WI38 (cell line): ENCODE data around the gene THBS1.

Experiments
- H3K4me3 ChIP-seq: 2 replicates; pipeline ENCODE4 v1.5.1; 2011; ENCODE audit warnings: low read depth, mild to moderate bottlenecking, control low read depth, low read length
- CTCF ChIP-seq: IDR thresholded peaks from 2 replicates; pipeline ENCODE4 v1.5.1; 2012; ENCODE audit warnings: low read depth, mild to moderate bottlenecking, control low read depth, low read length

The THBS1 gene

GRCh38 chr15:39645138-39645975 is 64.5 kb downstream of the THBS1 start:
- no peak for TF ChIP-seq CTCF

GRCh38 chr15:39645976-39646257 is 65.0 kb downstream of the THBS1 start:
- H3K4me3 ChIP-seq, result no peak overlapping the region
- no peak for TF ChIP-seq CTCF

More at GRCh38 chr15:39645138-39645975, 64.5 kb downstream of the THBS1 start:
- H3K4me3 ChIP-seq, result no peak overlapping the region

GRCh38 chr15:39646425-39646824 is 65.5 kb downstream of the THBS1 start:
- no peak for TF ChIP-seq CTCF
- H3K4me3 ChIP-seq, result no peak overlapping the region
